SK-N-SH treated with all-trans-retinoic acid at 6 μM for 48 hours (cell line): Measurements from ENCODE around the gene ZNF500.

ENCODE experiments used
- ATAC-seq: fragments of 200-7000 bp; cut with Tn5 transposase; 3 replicates; pipeline ENCODE4 v1.9.1; 2020; ENCODE audit warnings: mild to moderate bottlenecking, moderate library complexity
- ARNTL ChIP-seq: fragments of 450-650 bp; formaldehyde crosslinking; IDR thresholded peaks from 2 replicates; pipeline ENCODE4 v1.5.0; 2020; ENCODE audit warnings: low read depth, mild to moderate bottlenecking, moderate library complexity, borderline replicate concordance
- BACH2 ChIP-seq: fragments of 250-450 bp; sonication (Bioruptor Pico); IDR thresholded peaks from 2 replicates; pipeline ENCODE4 v1.9.0; 2021; ENCODE audit warnings: mild to moderate bottlenecking, borderline replicate concordance
- CSDC2 ChIP-seq: fragments of 250-450 bp; sonication (Bioruptor Pico); IDR thresholded peaks from 2 replicates; pipeline ENCODE4 v1.5.0; 2020; ENCODE audit warnings: mild to moderate bottlenecking, moderate library complexity
- ESRRG ChIP-seq: fragments of 250-450 bp; sonication (Bioruptor Pico); IDR thresholded peaks from 2 replicates; pipeline ENCODE4 v1.6.1; 2021; ENCODE audit warnings: mild to moderate bottlenecking
- ISL1 ChIP-seq: fragments of 250-450 bp; sonication (Bioruptor Pico); IDR thresholded peaks from 2 replicates; pipeline ENCODE4 v2.1.2; 2022; ENCODE audit warnings: mild to moderate bottlenecking, moderate library complexity
- OSR1 ChIP-seq: fragments of 250-450 bp; sonication (Bioruptor Pico); IDR thresholded peaks from 2 replicates; pipeline ENCODE4 v1.8.0; 2022; ENCODE audit warnings: moderate library complexity, mild to moderate bottlenecking, inconsistent platforms
- PATZ1 ChIP-seq: fragments of 250-450 bp; sonication (Bioruptor Pico); IDR thresholded peaks from 2 replicates; pipeline ENCODE4 v1.8.0; 2020; ENCODE audit warnings: mild to moderate bottlenecking, moderate library complexity, borderline replicate concordance
- PPARA ChIP-seq: fragments of 250-450 bp; sonication (Bioruptor Pico); IDR thresholded peaks from 2 replicates; pipeline ENCODE4 v1.5.0; 2020; ENCODE audit warnings: mild to moderate bottlenecking, borderline replicate concordance
- RARB ChIP-seq: fragments of 250-450 bp; sonication (Bioruptor Pico); IDR thresholded peaks from 2 replicates; pipeline ENCODE4 v1.8.0; 2021; ENCODE audit warnings: mild to moderate bottlenecking, moderate library complexity
- SNAI2 ChIP-seq: fragments of 250-450 bp; sonication (Bioruptor Pico); IDR thresholded peaks from 2 replicates; pipeline ENCODE4 v1.5.0; 2020; ENCODE audit warnings: mild to moderate bottlenecking, moderate library complexity
- TCF4 ChIP-seq: fragments of 250-450 bp; sonication (Bioruptor Pico); IDR thresholded peaks from 2 replicates; pipeline ENCODE4 v1.8.0; 2021; ENCODE audit warnings: mild to moderate bottlenecking, moderate library complexity, borderline replicate concordance
- TOX ChIP-seq: fragments of 250-450 bp; sonication (Bioruptor Pico); IDR thresholded peaks from 2 replicates; pipeline ENCODE4 v1.8.0; 2021; ENCODE audit warnings: mild to moderate bottlenecking, moderate library complexity, borderline replicate concordance
- TSHZ2 ChIP-seq: fragments of 250-450 bp; sonication (Bioruptor Pico); IDR thresholded peaks from 2 replicates; pipeline ENCODE4 v1.5.0; 2020; ENCODE audit warnings: mild to moderate bottlenecking, moderate library complexity
- ZC3H10 ChIP-seq: fragments of 250-450 bp; sonication (Bioruptor Pico); IDR thresholded peaks from 2 replicates; pipeline ENCODE4 v1.5.1; 2021; ENCODE audit warnings: mild to moderate bottlenecking, moderate library complexity
- ZFP3 ChIP-seq: fragments of 250-450 bp; sonication (Bioruptor Pico); IDR thresholded peaks from 2 replicates; pipeline ENCODE4 v1.5.0; 2020; ENCODE audit warnings: mild to moderate bottlenecking, moderate library complexity
- ZFP30 ChIP-seq: fragments of 450-650 bp; formaldehyde crosslinking; IDR thresholded peaks from 2 replicates; pipeline ENCODE4 v1.5.0; 2022; ENCODE audit warnings: mild to moderate bottlenecking, moderate library complexity
- ZNF565 ChIP-seq: fragments of 450-650 bp; formaldehyde crosslinking; conservative IDR thresholded peaks from 2 replicates; pipeline ENCODE4 v1.5.0; 2020; ENCODE audit warnings: low read depth, mild to moderate bottlenecking, moderate library complexity
- ZNF70 ChIP-seq: fragments of 450-650 bp; formaldehyde crosslinking; IDR thresholded peaks from 2 replicates; pipeline ENCODE4 v1.5.0; 2020; ENCODE audit warnings: mild to moderate bottlenecking, moderate library complexity
- ZNF8 ChIP-seq: fragments of 450-650 bp; formaldehyde crosslinking; IDR thresholded peaks from 2 replicates; pipeline ENCODE4 v1.5.0; 2020; ENCODE audit warnings: mild to moderate bottlenecking, moderate library complexity
- TF ChIP-seq, protein P1 (sequence below): fragments of 250-450 bp; sonication (Bioruptor Pico); IDR thresholded peaks from 2 replicates; pipeline ENCODE4 v1.5.1; 2020; ENCODE audit warnings: low read depth, mild to moderate bottlenecking, moderate library complexity
- TF ChIP-seq, protein P2 (sequence below): fragments of 250-450 bp; sonication (Bioruptor Pico); IDR thresholded peaks from 2 replicates; pipeline ENCODE4 v1.8.0; 2021; ENCODE audit warnings: low read depth, mild to moderate bottlenecking, moderate library complexity, borderline replicate concordance
- TF ChIP-seq, protein P3 (sequence below): fragments of 250-450 bp; sonication (Bioruptor Pico); IDR thresholded peaks from 2 replicates; pipeline ENCODE4 v1.5.1; 2021; ENCODE audit warnings: mild to moderate bottlenecking, moderate library complexity

The ZNF500 gene

GRCh38 chr16:4783251-4783950, 16.4 kb upstream of the ZNF500 start:
- ATAC-seq = no peak
- no peak for TF ChIP-seq ZC3H10
- no peak for TF ChIP-seq ZNF565 (CRISPR knock-in tag)
- no peak for TF ChIP-seq ZFP30 (CRISPR knock-in tag)
- no peak for TF ChIP-seq ISL1 (CRISPR knock-in tag)
- TF ChIP-seq, protein P1, sequence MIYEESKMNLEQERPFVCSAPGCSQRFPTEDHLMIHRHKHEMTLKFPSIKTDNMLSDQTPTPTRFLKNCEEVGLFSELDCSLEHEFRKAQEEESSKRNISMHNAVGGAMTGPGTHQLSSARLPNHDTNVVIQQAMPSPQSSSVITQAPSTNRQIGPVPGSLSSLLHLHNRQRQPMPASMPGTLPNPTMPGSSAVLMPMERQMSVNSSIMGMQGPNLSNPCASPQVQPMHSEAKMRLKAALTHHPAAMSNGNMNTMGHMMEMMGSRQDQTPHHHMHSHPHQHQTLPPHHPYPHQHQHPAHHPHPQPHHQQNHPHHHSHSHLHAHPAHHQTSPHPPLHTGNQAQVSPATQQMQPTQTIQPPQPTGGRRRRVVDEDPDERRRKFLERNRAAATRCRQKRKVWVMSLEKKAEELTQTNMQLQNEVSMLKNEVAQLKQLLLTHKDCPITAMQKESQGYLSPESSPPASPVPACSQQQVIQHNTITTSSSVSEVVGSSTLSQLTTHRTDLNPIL = no peak
- TF ChIP-seq CSDC2 (CRISPR knock-in tag) = no peak
- TF ChIP-seq OSR1 = no peak
- TF ChIP-seq BACH2 (CRISPR knock-in tag) = no peak
- no peak for TF ChIP-seq TCF4 (CRISPR knock-in tag)
- TF ChIP-seq TSHZ2 (CRISPR knock-in tag) = no peak
- TF ChIP-seq PATZ1 (CRISPR knock-in tag) = no peak
- no peak for TF ChIP-seq RARB
- TF ChIP-seq, protein P2, sequence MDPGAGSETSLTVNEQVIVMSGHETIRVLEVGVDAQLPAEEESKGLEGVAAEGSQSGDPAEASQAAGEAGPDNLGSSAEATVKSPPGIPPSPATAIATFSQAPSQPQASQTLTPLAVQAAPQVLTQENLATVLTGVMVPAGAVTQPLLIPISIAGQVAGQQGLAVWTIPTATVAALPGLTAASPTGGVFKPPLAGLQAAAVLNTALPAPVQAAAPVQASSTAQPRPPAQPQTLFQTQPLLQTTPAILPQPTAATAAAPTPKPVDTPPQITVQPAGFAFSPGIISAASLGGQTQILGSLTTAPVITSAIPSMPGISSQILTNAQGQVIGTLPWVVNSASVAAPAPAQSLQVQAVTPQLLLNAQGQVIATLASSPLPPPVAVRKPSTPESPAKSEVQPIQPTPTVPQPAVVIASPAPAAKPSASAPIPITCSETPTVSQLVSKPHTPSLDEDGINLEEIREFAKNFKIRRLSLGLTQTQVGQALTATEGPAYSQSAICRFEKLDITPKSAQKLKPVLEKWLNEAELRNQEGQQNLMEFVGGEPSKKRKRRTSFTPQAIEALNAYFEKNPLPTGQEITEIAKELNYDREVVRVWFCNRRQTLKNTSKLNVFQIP = no peak
- no peak for TF ChIP-seq PPARA (CRISPR knock-in tag)

DNA sequence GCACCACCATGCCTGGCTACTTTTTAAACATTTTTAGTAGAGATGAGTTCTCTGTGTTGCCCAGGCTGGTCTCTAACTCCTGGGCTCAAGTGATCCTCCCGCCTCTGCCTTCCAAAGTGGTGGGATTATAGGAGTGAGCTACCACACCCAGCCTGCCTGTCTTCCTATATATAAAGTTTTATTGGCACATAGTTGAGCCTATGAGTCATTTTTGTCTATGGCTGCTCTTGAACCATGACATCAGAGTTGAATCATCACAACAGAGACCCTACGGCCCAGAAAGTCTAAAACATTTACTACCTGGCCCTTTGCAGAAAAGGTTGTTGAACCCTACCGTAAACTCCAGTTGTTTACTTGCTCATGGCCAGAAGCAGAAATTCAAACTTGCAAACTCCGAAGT, 13.3 kb upstream of the ZNF500 start:
- no peak for ATAC-seq
- TF ChIP-seq ESRRG (CRISPR knock-in tag) (no peak), ZFP30 (CRISPR knock-in tag) (no peak), PPARA (CRISPR knock-in tag) (no peak), ARNTL (CRISPR knock-in tag) (no peak), ZNF70 (no peak), BACH2 (CRISPR knock-in tag) (no peak), TOX (CRISPR knock-in tag) (no peak), ISL1 (CRISPR knock-in tag) (no peak), ZC3H10 (no peak), OSR1 (no peak), ZNF8 (CRISPR knock-in tag) (no peak), TSHZ2 (CRISPR knock-in tag) (no peak), RARB (no peak), PATZ1 (CRISPR knock-in tag) (no peak), ZFP3 (CRISPR knock-in tag) (no peak), SNAI2 (CRISPR knock-in tag) (no peak)
- TF ChIP-seq, protein P3, sequence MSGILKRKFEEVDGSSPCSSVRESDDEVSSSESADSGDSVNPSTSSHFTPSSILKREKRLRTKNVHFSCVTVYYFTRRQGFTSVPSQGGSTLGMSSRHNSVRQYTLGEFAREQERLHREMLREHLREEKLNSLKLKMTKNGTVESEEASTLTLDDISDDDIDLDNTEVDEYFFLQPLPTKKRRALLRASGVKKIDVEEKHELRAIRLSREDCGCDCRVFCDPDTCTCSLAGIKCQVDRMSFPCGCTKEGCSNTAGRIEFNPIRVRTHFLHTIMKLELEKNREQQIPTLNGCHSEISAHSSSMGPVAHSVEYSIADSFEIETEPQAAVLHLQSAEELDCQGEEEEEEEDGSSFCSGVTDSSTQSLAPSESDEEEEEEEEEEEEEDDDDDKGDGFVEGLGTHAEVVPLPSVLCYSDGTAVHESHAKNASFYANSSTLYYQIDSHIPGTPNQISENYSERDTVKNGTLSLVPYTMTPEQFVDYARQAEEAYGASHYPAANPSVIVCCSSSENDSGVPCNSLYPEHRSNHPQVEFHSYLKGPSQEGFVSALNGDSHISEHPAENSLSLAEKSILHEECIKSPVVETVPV (CRISPR knock-in tag) = no peak
- TF ChIP-seq, protein P2 = no peak
